GM18907 (cell line): ENCODE results near the gene TMEM252.

ENCODE experiments used
- ATAC-seq: cut with Tn5 transposase; IDR thresholded peaks from one replicate; pipeline ENCODE4 v1.9.1; 2021; ENCODE audit warnings: mild to moderate bottlenecking, moderate library complexity; ENCODE audit not compliant: unreplicated experiment

TMEM252 gene

GRCh38 chr9:68500457-68501381, 40.0 kb downstream of the TMEM252 start:
- no peak for ATAC-seq

- no peak for ATAC-seq
These were observed 41.9 kb downstream of the TMEM252 start for GRCh38 chr9:68498816-68499215.

GRCh38 chr9:68497629-68498028, 43.1 kb downstream of the TMEM252 start:
- ATAC-seq, result no peak

GRCh38 chr9:68496356-68496755, 44.3 kb downstream of the TMEM252 start:
- ATAC-seq, result no peak

GRCh38 chr9:68495247-68495646, 45.4 kb downstream of the TMEM252 start:
- ATAC-seq, result no peak

- ATAC-seq, result no peak
These were observed 46.6 kb downstream of the TMEM252 start for GRCh38 chr9:68493958-68494577.

GRCh38 chr9:68493541-68493940, 47.1 kb downstream of the TMEM252 start:
- no peak for ATAC-seq

- ATAC-seq, result no peak
These were observed 47.9 kb downstream of the TMEM252 start for GRCh38 chr9:68492806-68493205.

- ATAC-seq, result no peak
These were observed 51.0 kb downstream of the TMEM252 start for GRCh38 chr9:68489646-68490045.

GRCh38 chr9:68488126-68488525, 52.6 kb downstream of the TMEM252 start:
- no peak for ATAC-seq
